ENCODE measurements around the gene KLHDC10. TPM values are rescaled to one million over a fixed set of nuclear protein-coding genes. Genes with fewer than 3 reads are reported as not detected.

Gene KLHDC10
- total RNA-seq, 6 experiments from 2014 or later: 21.0 to 25.5 (median 24.1) TPM

- TF ChIP-seq CTCF (IDR thresholded peaks at IDR 0.05): no peak
- Mint-ChIP-seq H3K27me3 (ENCODE audit: insufficient read depth) (no peaks in the 10 kb centered on the region; the same call in none of the 2 replicates), H3K27ac (no peak overlapping the region), H3K4me1 (ENCODE audit: low read depth) (no peaks in the 10 kb centered on the region), H3K4me3 (no peak overlapping the region), H3K9me3 (no peaks in the 10 kb centered on the region), H3K36me3 (ENCODE audit: low read depth) (peaks cover 48% of the 10 kb centered on the region)
- no peak for DNase-seq
These were observed 89.7 kb downstream of the KLHDC10 start for GRCh38 chr7:130160023-130160422.

- H3K4me1 Mint-ChIP-seq (ENCODE audit: low read depth): no peaks in the 10 kb centered on the region
- H3K27me3 Mint-ChIP-seq (ENCODE audit: insufficient read depth): no peaks in the 10 kb centered on the region; the same call in none of the 2 replicates
- peaks cover 48% of the 10 kb centered on the region for H3K36me3 Mint-ChIP-seq (ENCODE audit: low read depth)
- H3K4me3 Mint-ChIP-seq: no peak overlapping the region
- no peak for DNase-seq
- no peak overlapping the region for H3K27ac Mint-ChIP-seq
- no peaks in the 10 kb centered on the region for H3K9me3 Mint-ChIP-seq
- TF ChIP-seq CTCF (IDR thresholded peaks at IDR 0.05): no peak
These were observed 90.1 kb downstream of the KLHDC10 start for GRCh38 chr7:130160455-130160854.

DNA sequence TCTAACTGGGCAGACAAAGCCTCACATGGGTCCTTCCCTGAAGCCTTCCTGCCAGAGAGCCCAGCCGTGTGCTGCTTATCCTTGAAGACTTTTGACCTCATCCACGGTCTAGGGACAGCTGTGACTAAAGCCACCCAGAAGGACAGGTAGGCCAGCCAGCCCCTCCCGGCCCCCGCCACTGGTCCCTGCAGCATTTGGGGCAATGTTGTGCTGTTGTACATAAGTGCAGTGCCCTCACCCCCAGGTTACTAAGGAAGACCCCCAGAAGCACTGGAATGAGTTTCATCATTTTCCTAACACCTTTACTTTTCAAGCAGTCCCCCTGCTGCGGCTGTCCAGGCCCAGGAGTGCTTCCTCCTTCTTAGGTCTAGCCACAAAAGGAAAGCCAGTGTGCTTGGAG, 91.9 kb downstream of the KLHDC10 start:
- TF ChIP-seq CTCF (IDR thresholded peaks at IDR 0.05): no peak
- Mint-ChIP-seq H3K4me1 (ENCODE audit: low read depth) (no peaks in the 10 kb centered on the region), H3K4me3 (no peak overlapping the region), H3K27me3 (ENCODE audit: insufficient read depth) (no peaks in the 10 kb centered on the region; the same call in none of the 2 replicates), H3K9me3 (no peaks in the 10 kb centered on the region), H3K36me3 (ENCODE audit: low read depth) (peaks cover 44% of the 10 kb centered on the region), H3K27ac (no peak overlapping the region)
- no peak for DNase-seq

- DNase-seq: no peak
- H3K9me3 Mint-ChIP-seq: no peaks in the 10 kb centered on the region
- no peak overlapping the region for H3K27ac Mint-ChIP-seq
- peaks cover 13% of the 10 kb centered on the region; the same call in 1 of the 2 replicates for H3K36me3 Mint-ChIP-seq (ENCODE audit: low read depth)
- TF ChIP-seq CTCF (IDR thresholded peaks at IDR 0.05): no peak
- H3K4me1 Mint-ChIP-seq (ENCODE audit: low read depth): no peaks in the 10 kb centered on the region
- H3K27me3 Mint-ChIP-seq (ENCODE audit: insufficient read depth): peaks cover 2% of the 10 kb centered on the region
- no peak overlapping the region for H3K4me3 Mint-ChIP-seq
These were observed 104.1 kb downstream of the KLHDC10 start for GRCh38 chr7:130174237-130174959.

DNA sequence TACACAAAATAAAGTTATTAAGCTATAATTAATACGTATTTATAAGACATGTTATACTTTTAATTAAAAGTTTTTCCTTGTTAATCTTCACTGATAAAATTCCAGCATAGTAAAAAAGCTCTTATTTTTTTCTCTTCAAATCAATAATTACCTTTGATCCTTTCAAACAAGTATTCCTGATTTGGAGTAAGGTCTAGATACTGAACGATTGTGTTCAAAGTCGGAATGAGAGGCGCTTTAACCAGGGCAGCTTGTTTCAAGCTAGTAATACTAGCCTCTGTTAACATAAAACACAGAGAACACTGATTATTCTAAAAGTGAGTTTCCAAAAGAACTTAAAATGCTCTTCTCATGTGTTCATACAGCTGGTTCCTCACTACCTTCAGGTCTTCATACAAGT, 107.9 kb downstream of the KLHDC10 start:
- Mint-ChIP-seq H3K27me3 (ENCODE audit: insufficient read depth) (no peaks in the 10 kb centered on the region), H3K27ac (no peak overlapping the region), H3K9me3 (no peaks in the 10 kb centered on the region), H3K36me3 (ENCODE audit: low read depth) (peaks cover 11% of the 10 kb centered on the region), H3K4me3 (no peak overlapping the region), H3K4me1 (ENCODE audit: low read depth) (peaks cover 10% of the 10 kb centered on the region)
- no peak for DNase-seq
- no peak for TF ChIP-seq CTCF (IDR thresholded peaks at IDR 0.05)

All from HFFc6 (cell line).